HK-2 (cell line): ENCODE measurements around the gene AGBL4.
"Not testable (repeated sequence)": the region's sequence is repeated elsewhere in the genome, so short reads cannot be mapped to it uniquely, and the experiment has no call there.

Experiments used
- DNase-seq: peaks from one replicate; pipeline ENCODE4 v3.0.0-alpha.2; 2018; ENCODE audit not compliant: unreplicated experiment

The AGBL4 gene

GRCh38 chr1:50023292-50024159 is at the start of gene AGBL4:
TSS of gene AGBL4 (minus strand) at chr1:50023954.
- DNase-seq: peak; percentile 44

- no peak for DNase-seq
Observed at GRCh38 chr1:50066806-50067205, 43.1 kb upstream of the AGBL4 start.

GRCh38 chr1:50060279-50060678 is 36.5 kb upstream of the AGBL4 start:
- DNase-seq: no peak

GRCh38 chr1:50048791-50049190 is 25.0 kb upstream of the AGBL4 start:
- DNase-seq: no peak

GRCh38 chr1:50047916-50048694 is 24.4 kb upstream of the AGBL4 start:
- no peak for DNase-seq

GRCh38 chr1:50038237-50038809 is 14.6 kb upstream of the AGBL4 start:
- no peak for DNase-seq

GRCh38 chr1:50027794-50028193 is 4.0 kb upstream of the AGBL4 start:
- DNase-seq: no peak

GRCh38 chr1:49995734-49996133 is 28.0 kb downstream of the AGBL4 start:
- no peak for DNase-seq

GRCh38 chr1:49971088-49971487 is 52.7 kb downstream of the AGBL4 start:
- no peak for DNase-seq

GRCh38 chr1:49951385-49951784 is 72.4 kb downstream of the AGBL4 start:
- DNase-seq: no peak

GRCh38 chr1:49915301-49915700 is 108.5 kb downstream of the AGBL4 start:
- DNase-seq: not testable (repeated sequence)

- no peak for DNase-seq
Observed at GRCh38 chr1:49906365-49906764, 117.4 kb downstream of the AGBL4 start.

GRCh38 chr1:49864581-49864980 is 159.2 kb downstream of the AGBL4 start:
- no peak for DNase-seq

GRCh38 chr1:49854741-49855140 is 169.0 kb downstream of the AGBL4 start:
- no peak for DNase-seq

GRCh38 chr1:49842596-49842995 is 181.2 kb downstream of the AGBL4 start:
- DNase-seq: no peak

GRCh38 chr1:49841767-49842166 is 182.0 kb downstream of the AGBL4 start:
- DNase-seq: no peak

- DNase-seq: no peak
Observed at GRCh38 chr1:49824261-49824660, 199.5 kb downstream of the AGBL4 start.

GRCh38 chr1:49817681-49818080 is 206.1 kb downstream of the AGBL4 start:
- no peak for DNase-seq

- not testable (repeated sequence) for DNase-seq
Observed at GRCh38 chr1:49787013-49787412, 236.7 kb downstream of the AGBL4 start.

GRCh38 chr1:49765034-49765433 is 258.7 kb downstream of the AGBL4 start:
- DNase-seq: no peak

- not testable (repeated sequence) for DNase-seq
Observed at GRCh38 chr1:49738118-49738517, 285.6 kb downstream of the AGBL4 start.

- DNase-seq: no peak
Observed at GRCh38 chr1:49728377-49728776, 295.4 kb downstream of the AGBL4 start.

GRCh38 chr1:49723662-49724061 is 300.1 kb downstream of the AGBL4 start:
- no peak for DNase-seq
